Measurements from ENCODE around the gene DOLPP1. TPM values are rescaled to one million over a fixed set of nuclear protein-coding genes. Genes with fewer than 3 reads are reported as not detected.
"Not testable (repeated sequence)": the region's sequence is repeated elsewhere in the genome, so short reads cannot be mapped to it uniquely, and the experiment has no call there.

DOLPP1 gene
- polyA plus RNA-seq, 4 donors = 14.3 to 25.3 (median 20.0) TPM

DNA sequence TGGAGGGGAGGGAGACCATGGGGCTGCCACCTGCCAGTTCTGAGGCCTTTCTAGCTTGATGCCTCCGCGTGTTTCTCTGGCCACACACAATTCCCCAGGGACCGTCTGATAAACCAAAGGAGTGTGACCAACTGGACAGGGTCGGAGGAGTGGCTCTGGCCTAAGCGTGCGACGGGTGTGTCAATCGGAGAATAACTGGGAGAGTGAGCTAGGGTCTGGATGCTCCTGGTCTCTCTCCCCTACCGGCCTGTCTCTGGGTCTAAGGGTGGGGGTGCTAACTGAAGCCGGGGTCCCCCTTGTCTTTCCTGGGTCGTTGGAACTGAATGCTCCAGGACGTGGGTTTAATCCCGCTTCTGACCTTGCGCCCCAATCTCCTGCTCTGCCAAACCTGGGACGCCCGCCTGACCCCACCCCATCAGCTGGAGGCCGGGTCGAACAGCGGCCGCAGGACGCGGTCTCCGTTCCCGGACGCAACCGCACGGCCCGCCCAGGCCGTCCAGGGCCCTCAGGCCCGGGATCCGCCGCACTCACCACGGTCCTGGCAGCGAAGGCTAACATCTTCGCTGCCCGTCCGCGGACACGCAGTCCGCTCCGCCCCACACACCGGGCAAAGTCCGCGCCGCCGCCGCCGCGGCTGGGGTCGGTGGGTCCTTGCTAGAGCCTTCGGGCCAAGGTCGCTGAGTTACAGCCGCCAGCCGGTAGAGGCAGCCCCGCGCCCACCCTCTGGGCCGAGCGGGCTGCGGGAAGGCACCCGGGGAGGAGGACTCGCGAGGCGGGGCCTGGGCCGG, 29.2 kb downstream of the DOLPP1 start:
- DNase-seq (ENCODE audit: low read depth in 4 of 4, low spot score in 3 of 4) = no peak

DNA sequence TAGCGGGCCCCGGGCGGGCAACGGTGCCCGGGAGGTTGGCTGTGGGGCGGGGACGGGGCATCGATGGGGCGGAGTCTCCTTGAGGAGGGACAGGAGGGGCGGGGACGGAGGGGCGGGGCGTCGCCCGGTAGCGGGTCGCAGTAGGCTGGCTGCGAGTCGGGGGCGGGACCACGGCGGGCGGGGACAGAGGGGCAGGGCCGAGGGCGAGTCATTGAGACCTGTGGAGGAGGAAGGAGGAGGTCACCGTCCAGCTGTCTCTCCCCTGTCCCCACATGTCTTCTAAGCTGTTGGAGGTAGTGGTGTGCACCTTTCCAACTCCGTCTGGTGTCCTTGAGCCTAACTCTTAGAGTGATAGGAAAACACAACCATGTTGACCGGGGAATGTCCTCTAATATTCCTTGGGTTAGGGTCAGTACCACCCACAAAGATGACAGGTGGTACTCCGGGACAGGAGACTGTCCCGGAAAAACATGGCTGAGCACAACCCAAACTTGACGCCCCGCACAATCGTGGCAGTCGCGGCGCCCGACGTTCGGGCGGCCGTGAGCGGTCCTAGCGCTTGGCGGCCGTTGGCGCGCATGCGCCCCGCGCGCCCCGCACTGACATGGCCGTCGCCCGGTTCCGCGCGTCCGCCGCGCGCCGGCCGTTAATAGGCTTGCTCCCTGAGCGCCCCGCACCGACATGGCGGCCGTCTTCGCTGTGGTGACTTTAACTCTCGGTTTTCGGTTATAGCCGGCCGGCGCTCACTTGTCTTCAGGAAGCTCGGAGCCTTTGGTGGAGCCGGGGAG, 30.0 kb downstream of the DOLPP1 start, which contains the start of the genes CRAT and PTPA:
Gene CRAT, minus strand, starts transcription at position 54 of the 788 bp plus-strand sequence. CDS start 284 bp downstream, outside the sequence.
Gene PTPA, plus strand, starts transcription at position 676 of the 788 bp plus-strand sequence. CDS start 186 bp downstream, outside the sequence.
- peak; percentile 82 to 85 (median 83) for DNase-seq (ENCODE audit: low read depth in 4 of 4, low spot score in 3 of 4)

DNA sequence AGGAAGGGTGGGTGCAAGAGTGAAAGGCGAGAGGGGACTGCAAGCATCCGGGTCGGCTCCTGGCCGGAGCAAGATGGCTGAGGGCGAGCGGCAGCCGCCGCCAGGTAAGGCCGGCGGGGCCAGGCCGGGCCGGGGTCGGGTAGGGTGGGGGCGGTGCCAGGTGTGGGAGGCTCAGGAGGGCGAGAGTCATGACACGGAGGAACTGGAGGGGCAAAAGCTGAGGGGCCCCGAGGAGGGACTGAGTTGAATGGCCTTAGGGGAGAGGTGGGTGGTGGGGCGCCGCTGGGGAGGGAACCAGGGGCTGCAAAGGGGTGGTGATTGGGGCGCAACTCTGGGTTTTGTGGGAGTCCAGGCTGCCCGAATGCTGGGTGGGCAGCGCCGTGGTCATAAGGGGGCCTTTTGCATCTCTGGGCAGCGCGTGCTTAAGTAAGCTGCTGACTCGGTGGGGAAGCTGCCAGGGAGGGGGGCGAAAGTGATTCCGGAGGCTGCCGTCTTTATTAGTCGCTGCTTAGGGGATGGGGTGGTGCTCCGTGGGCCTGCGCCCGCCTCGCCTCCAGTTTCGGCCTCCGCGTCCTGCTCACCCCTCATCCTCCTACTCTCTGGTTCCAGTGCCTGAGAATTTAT, 30.7 kb downstream of the DOLPP1 start:
- peak in 1 of 4 donors; percentile 35 for DNase-seq (ENCODE audit: low read depth in 4 of 4, low spot score in 3 of 4)

DNA sequence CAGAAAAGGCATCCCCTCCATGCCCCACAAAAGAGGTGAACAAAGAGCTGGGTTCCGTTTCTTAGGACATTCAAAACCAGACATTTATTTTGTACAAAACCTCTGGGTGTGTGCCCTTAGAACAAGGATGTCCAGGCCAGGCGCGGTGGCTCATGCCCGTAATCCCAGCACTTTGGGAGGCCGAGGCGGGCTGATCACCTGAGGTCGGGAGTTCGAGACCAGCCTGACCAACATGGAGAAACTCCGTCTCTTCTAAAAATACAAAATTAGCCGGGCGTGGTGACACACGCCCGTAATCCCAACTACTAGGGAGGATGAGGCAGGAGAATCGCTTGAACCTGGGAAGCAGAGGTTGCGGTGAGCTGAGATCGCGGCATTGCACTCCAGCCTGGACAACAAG, 31.6 kb downstream of the DOLPP1 start:
- DNase-seq (ENCODE audit: low read depth in 4 of 4, low spot score in 3 of 4) = not testable (repeated sequence)

DNA sequence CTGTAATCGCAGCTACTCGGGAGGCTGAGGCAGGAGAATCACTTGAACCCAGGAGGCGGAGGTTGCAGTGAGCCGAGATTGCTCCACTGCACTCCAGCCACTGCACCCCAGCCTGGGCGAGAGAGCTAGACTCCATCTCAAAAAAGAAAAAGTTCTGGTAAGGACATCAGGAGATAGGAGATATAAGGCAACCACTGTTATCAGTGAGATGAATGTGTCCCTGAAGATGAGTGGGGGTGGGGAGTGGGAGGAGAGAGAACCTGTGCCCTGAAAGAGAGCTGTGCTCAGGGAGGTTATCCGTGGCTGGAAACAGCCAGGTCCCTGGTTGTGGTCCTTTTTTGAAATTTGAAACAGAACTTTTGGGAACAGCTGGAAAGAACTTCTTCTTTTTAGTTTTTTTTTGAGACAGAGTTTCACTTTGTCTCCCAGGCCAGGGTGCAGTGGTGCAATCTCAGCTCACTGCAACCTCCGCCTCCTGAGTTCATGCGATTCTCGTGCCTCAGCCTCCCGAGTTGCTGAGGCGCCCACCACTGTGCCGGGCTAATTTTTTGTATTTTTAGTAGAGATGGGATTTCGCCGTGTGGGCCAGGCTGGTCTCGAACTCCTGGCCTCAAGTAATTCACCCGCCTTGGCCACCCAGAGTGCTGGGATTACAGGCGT, 32.9 kb downstream of the DOLPP1 start:
- DNase-seq (ENCODE audit: low read depth in 4 of 4, low spot score in 3 of 4) = no peak

DNA sequence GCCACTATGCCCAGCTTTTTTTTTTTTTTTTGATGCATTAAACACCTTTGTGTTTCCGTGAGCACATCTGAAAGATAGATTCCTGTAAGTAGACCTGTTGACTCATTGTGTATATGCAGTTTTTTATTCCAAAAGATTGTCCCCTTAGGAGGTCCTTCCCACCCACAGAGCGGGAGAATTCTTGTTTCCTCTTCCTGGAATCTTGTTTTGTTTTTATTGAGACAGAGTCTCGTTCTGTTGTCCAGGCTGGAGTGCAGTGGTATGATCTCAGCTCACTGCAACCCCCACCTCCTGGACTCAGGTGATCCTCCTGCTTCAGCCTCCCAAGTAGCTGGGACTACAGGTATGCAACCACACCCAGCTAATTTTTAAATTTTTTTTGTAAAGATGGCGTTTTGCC, 37.9 kb downstream of the DOLPP1 start:
- no peak for DNase-seq (ENCODE audit: low read depth in 4 of 4, low spot score in 3 of 4)

DNA sequence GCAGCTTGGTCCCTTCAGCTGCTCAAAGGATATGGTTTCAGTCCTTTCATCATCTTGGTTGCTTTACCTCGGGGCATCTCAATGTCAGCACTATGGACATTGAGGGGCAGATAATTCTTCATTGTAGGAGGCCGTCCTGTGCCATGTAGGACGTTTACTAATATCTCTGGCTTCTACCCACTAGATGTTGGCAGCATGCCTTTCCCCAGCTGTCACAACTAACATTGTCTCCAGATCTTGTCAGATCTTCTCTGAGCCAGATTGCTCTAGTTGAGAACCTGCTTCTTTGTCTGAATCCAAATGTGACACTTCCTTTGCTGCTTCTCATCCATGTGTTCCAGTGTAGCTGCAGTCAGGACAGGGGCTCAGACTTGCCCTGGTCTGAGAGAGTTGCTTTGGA, 40.6 kb downstream of the DOLPP1 start:
- no peak for DNase-seq (ENCODE audit: low read depth in 4 of 4, low spot score in 3 of 4)

DNA sequence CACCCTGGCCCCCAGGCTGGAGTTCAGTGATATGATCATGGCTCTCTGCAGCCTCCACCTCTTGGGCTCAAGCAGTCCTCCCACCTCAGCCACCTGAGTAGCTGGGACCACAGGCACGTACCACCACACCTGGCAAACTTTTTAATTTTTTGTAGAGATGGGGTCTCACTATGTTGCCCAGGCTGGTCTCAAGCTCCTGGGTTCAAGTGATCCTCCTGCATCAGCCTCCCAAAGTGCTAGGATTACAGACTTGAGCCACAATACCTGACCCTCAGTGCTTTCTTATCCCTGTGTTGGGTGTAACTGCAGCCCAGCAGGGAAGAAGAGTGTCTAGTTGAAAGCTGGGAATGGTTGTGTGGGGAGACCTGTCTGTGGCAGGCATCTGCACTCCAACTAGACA, 41.2 kb downstream of the DOLPP1 start:
- DNase-seq (ENCODE audit: low read depth in 4 of 4, low spot score in 3 of 4) = no peak

DNA sequence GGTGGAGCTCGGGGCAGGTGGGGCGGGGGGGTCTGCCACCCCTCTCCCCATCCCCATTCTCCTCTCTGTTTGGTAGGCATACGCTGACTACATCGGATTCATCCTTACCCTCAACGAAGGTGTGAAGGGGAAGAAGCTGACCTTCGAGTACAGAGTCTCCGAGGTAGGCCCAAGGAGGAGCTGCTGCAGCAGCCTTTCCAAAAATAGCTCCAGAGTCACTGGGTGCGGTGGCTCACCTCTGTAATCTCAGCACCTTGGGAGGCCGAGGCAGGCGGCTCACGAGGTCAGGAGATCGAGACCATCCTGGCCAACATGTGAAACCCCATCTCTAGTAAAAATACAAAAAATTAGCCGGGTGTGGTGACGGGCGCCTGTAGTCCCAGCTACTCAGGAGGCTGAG, 42.1 kb downstream of the DOLPP1 start:
- not testable (repeated sequence) for DNase-seq (ENCODE audit: low read depth in 4 of 4, low spot score in 3 of 4)

DNA sequence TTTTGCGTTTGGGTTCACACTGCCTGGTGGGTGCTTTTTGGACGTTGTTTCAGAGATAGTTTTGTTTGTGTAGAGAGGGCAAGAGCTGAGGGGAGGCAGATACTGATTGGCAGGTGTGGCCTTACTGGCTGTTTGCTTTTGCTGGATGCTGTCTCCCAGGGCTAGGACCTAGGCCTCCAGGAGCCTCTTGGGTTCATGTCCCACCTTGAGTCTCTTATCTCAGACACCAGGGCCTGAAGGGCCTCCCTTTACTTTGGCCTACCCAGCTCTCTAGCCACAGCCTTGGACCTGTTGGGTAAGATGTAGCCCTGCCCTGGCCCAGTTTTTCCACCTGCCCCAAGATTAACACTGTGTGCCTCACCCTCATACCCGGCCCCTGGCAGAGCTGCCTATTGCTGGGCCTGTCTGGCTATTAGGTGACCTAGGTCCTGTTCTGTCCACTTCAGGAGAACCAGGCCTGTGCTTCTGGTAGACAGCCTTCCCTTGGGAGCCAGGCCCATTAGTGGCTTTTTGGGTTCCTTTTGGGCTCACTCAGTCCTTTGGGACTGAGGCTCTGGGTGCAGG, 43.7 kb downstream of the DOLPP1 start:
- DNase-seq (ENCODE audit: low read depth in 4 of 4, low spot score in 3 of 4) = no peak

DNA sequence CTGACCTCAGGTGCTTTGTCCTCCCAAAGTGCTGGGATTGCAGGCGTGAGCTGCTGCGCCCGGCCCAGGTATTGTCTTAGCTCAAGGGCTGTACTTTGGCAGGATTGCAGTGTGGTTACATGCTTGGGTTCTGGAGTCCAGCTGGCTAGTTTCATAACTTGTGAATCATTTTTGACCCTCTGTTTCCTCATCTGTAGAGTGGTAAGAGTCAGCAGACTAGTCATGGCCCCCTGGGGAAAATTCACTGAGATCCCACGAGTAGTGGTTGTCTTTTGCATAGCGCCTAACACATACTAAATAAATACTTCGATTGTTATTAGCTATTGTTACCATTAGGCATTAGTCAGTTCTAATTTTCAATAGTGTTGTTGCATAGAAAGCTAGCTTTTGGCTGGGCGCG, 44.6 kb downstream of the DOLPP1 start:
- no peak for DNase-seq (ENCODE audit: low read depth in 4 of 4, low spot score in 3 of 4)

DNA sequence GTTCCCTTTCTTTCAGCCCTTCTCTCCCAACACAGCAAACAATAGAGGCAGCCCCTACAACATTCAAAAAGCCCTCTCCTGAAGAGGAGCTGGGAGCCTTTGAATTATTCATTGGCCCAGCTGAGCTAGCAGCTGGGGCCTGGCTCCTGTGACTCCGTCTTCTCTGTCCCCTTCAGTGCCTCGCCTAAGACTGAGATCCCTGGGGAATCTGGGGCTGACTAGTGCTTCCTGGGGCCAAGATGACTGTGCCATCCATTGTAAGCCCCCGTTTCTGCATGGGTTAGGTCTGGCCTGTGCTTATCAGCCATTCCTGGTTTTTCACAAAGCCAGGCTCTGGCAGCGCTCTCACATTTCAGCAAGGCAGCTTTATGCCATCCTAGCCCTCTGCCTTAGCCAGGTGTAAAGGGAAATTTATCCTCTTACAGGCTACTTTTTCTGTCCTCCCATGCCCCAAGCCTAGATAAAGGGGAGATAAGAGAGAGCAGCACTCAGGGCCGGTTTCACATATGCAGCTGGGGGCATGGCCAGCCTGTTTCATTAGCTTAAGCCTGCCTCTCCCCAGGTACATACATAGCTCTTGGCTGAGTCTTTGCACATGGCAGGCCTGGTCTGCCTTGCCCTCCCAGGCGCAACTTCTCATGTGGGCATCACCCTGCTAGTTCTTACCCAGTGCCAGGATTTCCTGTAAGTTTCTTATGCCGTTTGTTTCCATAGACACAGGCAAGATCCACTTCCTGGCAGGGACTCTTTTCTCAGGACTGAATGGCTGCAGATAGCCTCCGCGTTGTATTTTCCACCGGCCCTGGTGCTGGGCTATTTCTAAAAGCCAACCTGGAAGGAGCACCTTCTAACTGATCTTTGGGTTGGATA, 46.1 kb downstream of the DOLPP1 start:
- no peak for DNase-seq (ENCODE audit: low read depth in 4 of 4, low spot score in 3 of 4)

DNA sequence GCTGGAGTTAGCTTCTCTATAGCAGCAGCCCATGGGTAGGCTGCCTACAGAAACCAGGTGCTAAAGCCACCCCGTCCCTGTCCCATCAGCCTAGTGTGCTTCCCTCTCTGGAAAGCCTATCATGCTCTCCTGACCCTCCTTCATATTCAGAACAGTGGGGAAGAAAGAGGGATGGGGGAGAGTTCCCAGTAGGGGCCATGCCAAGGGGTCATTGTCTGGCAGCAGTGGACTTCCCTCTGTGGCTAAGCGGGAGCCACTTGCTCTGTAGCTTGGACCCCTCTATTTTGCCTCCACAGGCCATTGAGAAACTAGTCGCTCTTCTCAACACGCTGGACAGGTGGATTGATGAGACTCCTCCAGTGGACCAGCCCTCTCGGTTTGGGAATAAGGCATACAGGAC, 47.8 kb downstream of the DOLPP1 start:
- no peak for DNase-seq (ENCODE audit: low read depth in 4 of 4, low spot score in 3 of 4)

DNA sequence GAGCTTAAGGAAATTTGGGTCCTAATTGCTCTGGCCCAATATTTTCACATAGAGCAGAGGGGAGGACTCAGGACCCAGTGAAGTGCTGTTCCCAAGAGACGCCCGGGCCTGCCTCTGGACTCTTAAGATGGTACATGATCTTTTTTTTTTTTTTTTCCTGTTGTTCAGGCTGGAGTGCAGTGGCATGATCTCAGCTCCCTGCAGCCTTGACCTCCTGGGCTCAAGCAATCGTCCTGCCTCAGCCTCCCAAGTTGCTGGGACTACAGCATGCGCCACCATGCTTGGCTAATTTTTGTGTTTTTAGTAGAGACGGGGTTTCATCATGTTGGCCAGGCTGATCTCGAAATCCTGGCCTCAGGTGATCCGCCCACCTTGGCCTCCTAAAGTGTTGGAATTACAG, 49.4 kb downstream of the DOLPP1 start:
- DNase-seq (ENCODE audit: low read depth in 4 of 4, low spot score in 3 of 4) = not testable (repeated sequence)

DNA sequence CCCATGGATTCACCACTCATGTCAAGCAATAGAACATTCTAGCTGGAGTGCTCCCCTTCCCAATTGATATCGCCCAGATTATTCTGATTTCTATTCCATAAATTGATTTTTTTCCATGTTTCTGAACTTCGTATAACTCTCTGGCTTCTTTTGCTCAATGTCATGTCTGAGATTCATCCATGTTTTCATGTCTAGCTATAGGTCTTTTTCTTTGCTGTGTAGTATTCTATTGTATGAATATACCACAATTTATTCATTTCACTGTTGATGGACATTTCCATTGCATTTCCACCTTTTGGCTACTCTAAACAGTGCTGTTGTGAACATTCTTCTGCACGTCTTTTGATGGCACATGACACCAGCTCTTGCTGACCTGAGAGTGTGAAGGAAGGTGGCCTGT, 49.9 kb downstream of the DOLPP1 start:
- DNase-seq (ENCODE audit: low read depth in 4 of 4, low spot score in 3 of 4) = no peak

DNA sequence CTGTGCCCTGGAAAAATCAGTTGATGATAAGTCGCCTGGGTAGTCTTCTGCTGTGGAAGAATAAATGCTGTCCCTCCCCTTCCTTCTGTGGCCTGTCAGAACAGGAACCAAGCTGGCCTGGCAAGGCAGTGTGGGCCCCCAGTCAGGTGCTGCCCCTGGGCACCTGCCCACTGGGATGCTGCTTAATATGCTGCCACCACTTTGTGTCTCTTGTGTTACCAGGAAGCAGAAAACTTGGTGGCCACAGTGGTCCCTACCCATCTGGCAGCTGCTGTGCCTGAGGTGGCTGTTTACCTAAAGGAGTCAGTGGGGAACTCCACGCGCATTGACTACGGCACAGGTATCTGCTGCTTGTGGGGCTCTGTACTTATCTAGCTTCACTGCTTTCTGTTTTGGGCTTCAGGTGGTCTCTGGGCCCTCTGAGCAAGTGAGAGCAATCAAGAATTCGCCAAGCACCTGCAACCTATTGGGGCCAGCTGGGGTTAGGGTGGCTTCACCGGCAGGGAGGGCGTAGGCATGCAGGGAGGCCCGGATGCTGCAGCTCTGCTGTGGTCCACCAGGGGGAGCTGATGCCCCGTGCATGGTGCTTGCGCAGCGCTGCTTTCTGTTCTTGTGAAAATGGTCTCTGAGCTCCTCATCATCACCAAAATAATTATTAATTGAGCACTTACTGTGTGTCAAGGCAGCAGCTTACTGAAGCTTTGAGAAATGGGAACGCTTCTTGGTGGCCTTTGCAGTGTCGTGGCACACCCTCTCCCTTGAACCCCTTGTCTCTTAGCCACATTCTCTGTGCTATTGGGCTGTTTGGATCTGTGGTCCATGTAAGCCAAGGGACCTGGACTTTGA, 50.6 kb downstream of the DOLPP1 start:
- DNase-seq (ENCODE audit: low read depth in 4 of 4, low spot score in 3 of 4) = no peak

DNA sequence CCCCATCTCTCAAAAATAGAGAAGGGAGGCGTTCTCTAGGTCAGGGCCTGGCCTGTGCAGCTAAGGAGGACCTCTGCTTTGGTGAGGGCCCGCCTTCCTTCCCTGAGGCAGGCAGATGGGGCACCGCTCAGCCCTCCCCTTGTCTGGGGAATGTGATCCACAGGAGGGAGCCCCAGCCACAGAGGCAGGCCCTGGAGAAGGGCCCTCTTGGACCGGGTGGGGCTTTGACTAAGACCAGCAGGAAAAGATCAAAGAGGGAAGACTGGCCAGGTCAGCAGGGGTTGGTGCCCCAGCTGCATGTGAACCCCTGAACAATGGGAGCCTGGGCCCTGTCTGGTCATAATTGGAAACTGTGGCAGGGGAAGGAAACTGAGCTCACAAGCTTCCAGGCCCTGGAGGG, 52.2 kb downstream of the DOLPP1 start:
- DNase-seq (ENCODE audit: low read depth in 4 of 4, low spot score in 3 of 4) = no peak

DNA sequence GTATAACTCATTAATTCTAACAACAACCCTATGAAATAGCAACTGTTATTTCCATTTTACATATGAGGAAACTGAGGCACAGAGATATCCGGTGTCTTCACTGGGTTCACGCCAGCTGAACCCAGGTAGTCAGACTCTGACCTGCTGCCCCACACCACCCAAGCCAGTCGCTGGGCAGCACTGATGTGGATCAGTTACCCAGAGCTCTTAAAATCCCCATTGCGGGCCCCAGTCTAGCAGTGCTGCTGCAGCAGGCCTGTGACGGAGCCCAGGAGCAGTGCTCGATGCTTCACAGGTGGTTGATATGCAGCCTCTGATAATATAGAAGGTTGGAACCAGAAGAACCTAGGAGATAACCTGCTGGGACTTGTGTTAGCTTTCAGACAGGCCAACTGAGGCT, 54.6 kb downstream of the DOLPP1 start:
- no peak for DNase-seq (ENCODE audit: low read depth in 4 of 4, low spot score in 3 of 4)

Data from left renal pelvis (tissue), 4 donors.